ENCODE results near the gene CYP2W1. TPM values are rescaled to one million over a fixed set of nuclear protein-coding genes. Genes with fewer than 3 reads are reported as not detected.

Gene CYP2W1
- total RNA-seq (not detected), total RNA-seq (0 to 0.21 (median 0) reads per million in 172 experiments)
- not detected for polyA plus RNA-seq (2013, experiment 1 of 2)
- 0.20 TPM for polyA plus RNA-seq (2013, experiment 2 of 2)

- intact Hi-C loops (cut with DNase I, micrococcal nuclease) = no loop called here
- no peak for TF ChIP-seq CTCF (IDR thresholded peaks at IDR 0.05)
- no peaks in the 10 kb centered on the region for H3K36me3 Mint-ChIP-seq (ENCODE audit: low read depth)
- Histone ChIP-seq H3K9me3 (ENCODE audit: control insufficient read depth in 1 of 2, insufficient read depth in 1 of 2, low read length in 2 of 2) (peaks cover 0 to 6% of the 10 kb centered on the region in 2 experiments), H3K4me3 (ENCODE audit: low read length) (no peak within 1 kb of the TSS), H3K4me1 (ENCODE audit: insufficient read depth, low read length) (no peaks in the 10 kb centered on the region), H3K27ac (ENCODE audit: low read depth in 1 of 2, low read length in 2 of 2) (no peak within 1 kb of the TSS), H3K27me3 (ENCODE audit: control insufficient read depth in 1 of 2, insufficient read depth in 2 of 2, low read length in 2 of 2) (peaks cover 8 to 13% of the 10 kb centered on the region in 2 experiments), H3K36me3 (ENCODE audit: insufficient read depth, low read length) (no peaks in the 10 kb centered on the region)
- no peak within 1 kb of the TSS for H3K4me3 Mint-ChIP-seq
- no peak for ATAC-seq (ENCODE audit: poor library complexity)
- no peaks in the 10 kb centered on the region for H3K4me1 Mint-ChIP-seq (ENCODE audit: low read depth)
- CTCF ChIA-PET = interaction anchor here (2.1 kb wide), 1 partner anchor 10 kb away, joined by 11 read pairs; no protein-coding TSS in a partner anchor
- no peaks in the 10 kb centered on the region for H3K9me3 Mint-ChIP-seq
- POLR2A ChIA-PET = no interaction called here
- H3K27me3 Mint-ChIP-seq = peaks cover 5% of the 10 kb centered on the region
- H3K27ac Mint-ChIP-seq = no peak within 1 kb of the TSS
- DNase-seq = no peak
These were observed at the start of gene CYP2W1 for GRCh38 chr7:983004-983615. TSS of gene CYP2W1 (plus strand) at chr7:983181. CDS start at chr7:983212, 31 bp downstream.

GRCh38 chr7:934469-935163, 48.4 kb upstream of the CYP2W1 start:
- TF ChIP-seq CTCF (IDR thresholded peaks at IDR 0.05) = no peak
- no peaks in the 10 kb centered on the region for H3K4me1 Mint-ChIP-seq (ENCODE audit: low read depth)
- no peaks in the 10 kb centered on the region for H3K27me3 Mint-ChIP-seq
- H3K36me3 Mint-ChIP-seq (ENCODE audit: low read depth) = no peaks in the 10 kb centered on the region
- no peaks in the 10 kb centered on the region for H3K9me3 ChIP-seq (ENCODE audit: control insufficient read depth in 1 of 2, insufficient read depth in 1 of 2, low read length in 2 of 2)
- H3K4me3 ChIP-seq (ENCODE audit: low read length) = no peak overlapping the region
- no peak for ATAC-seq (ENCODE audit: poor library complexity)
- ChIA-PET CTCF (no interaction called here), POLR2A (no interaction called here)
- no peak overlapping the region for H3K27ac Mint-ChIP-seq
- H3K4me3 Mint-ChIP-seq = no peak overlapping the region
- intact Hi-C loops (cut with DNase I, micrococcal nuclease) = no loop called here
- no peak for DNase-seq
- H3K27ac ChIP-seq (ENCODE audit: low read depth in 1 of 2, low read length in 2 of 2) = no peak overlapping the region
- H3K27me3 ChIP-seq (ENCODE audit: control insufficient read depth in 1 of 2, insufficient read depth in 2 of 2, low read length in 2 of 2) = no peaks in the 10 kb centered on the region
- peaks cover 9% of the 10 kb centered on the region for H3K4me1 ChIP-seq (ENCODE audit: insufficient read depth, low read length)
- no peaks in the 10 kb centered on the region for H3K36me3 ChIP-seq (ENCODE audit: insufficient read depth, low read length)
- H3K9me3 Mint-ChIP-seq = no peaks in the 10 kb centered on the region

- Mint-ChIP-seq H3K27ac (no peak overlapping the region), H3K9me3 (no peaks in the 10 kb centered on the region), H3K4me1 (ENCODE audit: low read depth) (no peaks in the 10 kb centered on the region), H3K4me3 (no peak overlapping the region), H3K36me3 (ENCODE audit: low read depth) (no peaks in the 10 kb centered on the region), H3K27me3 (no peaks in the 10 kb centered on the region)
- intact Hi-C loops (cut with DNase I, micrococcal nuclease) = no loop called here
- CTCF ChIA-PET = no interaction called here
- Histone ChIP-seq H3K27ac (ENCODE audit: low read depth in 1 of 2, low read length in 2 of 2) (no peak overlapping the region), H3K27me3 (ENCODE audit: control insufficient read depth in 1 of 2, insufficient read depth in 2 of 2, low read length in 2 of 2) (no peaks in the 10 kb centered on the region), H3K4me3 (ENCODE audit: low read length) (no peak overlapping the region), H3K36me3 (ENCODE audit: insufficient read depth, low read length) (no peaks in the 10 kb centered on the region), H3K9me3 (ENCODE audit: control insufficient read depth in 1 of 2, insufficient read depth in 1 of 2, low read length in 2 of 2) (peaks cover 0 to 3% of the 10 kb centered on the region in 2 experiments), H3K4me1 (ENCODE audit: insufficient read depth, low read length) (peaks cover 8% of the 10 kb centered on the region)
- DNase-seq (no peak), ATAC-seq (ENCODE audit: poor library complexity) (no peak)
- no peak for TF ChIP-seq CTCF (IDR thresholded peaks at IDR 0.05)
- POLR2A ChIA-PET = no interaction called here
These were observed 47.7 kb upstream of the CYP2W1 start for GRCh38 chr7:935164-935873.

Data from CD4-positive, alpha-beta T cell (primary cell).